ENCODE results near the gene BUD31. TPM values are rescaled to one million over a fixed set of nuclear protein-coding genes. Genes with fewer than 3 reads are reported as not detected.
A peak's percentile ranks its signal among the peaks of the same experiment; 100 is the strongest.

BUD31 gene
- total and polyA plus RNA-seq, 4 donors, result 88.5 to 185 (median 115) TPM

DNA sequence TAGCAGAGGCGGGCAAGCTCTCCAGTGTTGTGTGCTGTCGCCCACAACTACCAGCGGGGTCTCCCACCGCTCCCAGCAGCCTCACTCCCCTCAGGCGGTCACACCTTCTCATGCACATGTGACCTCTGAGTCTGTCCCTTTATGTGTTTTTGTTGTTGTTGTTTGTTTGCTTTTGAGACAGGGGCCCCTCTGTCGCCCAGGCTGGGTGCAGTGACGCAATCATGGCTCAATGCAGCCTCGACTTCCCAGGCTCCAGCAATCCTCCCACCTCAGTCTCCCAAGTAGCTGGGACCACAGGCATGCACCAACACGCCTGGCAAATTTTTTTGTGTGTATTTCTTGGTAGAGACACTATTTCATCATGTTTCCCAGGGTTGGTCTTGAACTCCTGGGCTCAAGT lies 31.4 kb downstream of the BUD31 start:
- ATAC-seq (ENCODE audit: insufficient read depth, low FRiP score) (no peak), DNase-seq (no peak)
- peaks cover 4 to 12% (median 9%) of the 10 kb centered on the region in 5 donors for H3K4me1 ChIP-seq (ENCODE audit: control insufficient read depth in 5 of 5, insufficient read depth in 5 of 5, low read length in 5 of 5)
- WGBS, 2 donors, result 72 to 83% methylated on average over 9 of the region's 9 CpGs
- no peak overlapping the region for H3K27ac ChIP-seq (ENCODE audit: low read depth in 1 of 2, low read length in 1 of 2)
- no peaks in the 10 kb centered on the region for H3K27me3 ChIP-seq (ENCODE audit: control insufficient read depth in 3 of 3, insufficient read depth in 3 of 3, low read length in 2 of 3)
- TF ChIP-seq, protein P1, sequence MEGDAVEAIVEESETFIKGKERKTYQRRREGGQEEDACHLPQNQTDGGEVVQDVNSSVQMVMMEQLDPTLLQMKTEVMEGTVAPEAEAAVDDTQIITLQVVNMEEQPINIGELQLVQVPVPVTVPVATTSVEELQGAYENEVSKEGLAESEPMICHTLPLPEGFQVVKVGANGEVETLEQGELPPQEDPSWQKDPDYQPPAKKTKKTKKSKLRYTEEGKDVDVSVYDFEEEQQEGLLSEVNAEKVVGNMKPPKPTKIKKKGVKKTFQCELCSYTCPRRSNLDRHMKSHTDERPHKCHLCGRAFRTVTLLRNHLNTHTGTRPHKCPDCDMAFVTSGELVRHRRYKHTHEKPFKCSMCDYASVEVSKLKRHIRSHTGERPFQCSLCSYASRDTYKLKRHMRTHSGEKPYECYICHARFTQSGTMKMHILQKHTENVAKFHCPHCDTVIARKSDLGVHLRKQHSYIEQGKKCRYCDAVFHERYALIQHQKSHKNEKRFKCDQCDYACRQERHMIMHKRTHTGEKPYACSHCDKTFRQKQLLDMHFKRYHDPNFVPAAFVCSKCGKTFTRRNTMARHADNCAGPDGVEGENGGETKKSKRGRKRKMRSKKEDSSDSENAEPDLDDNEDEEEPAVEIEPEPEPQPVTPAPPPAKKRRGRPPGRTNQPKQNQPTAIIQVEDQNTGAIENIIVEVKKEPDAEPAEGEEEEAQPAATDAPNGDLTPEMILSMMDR (IDR thresholded peaks at IDR 0.05; ENCODE audit: control extremely low read depth, extremely low read depth), result no peak
- no peak overlapping the region for H3K4me3 ChIP-seq
- peak overlapping the region in 1 of 2 donors; percentile 81 for H3K9ac ChIP-seq (ENCODE audit: insufficient read depth in 1 of 2, low read length in 2 of 2)
- H3K36me3 ChIP-seq (ENCODE audit: control insufficient read depth in 4 of 4, insufficient read depth in 4 of 4, low read length in 4 of 4), result peaks cover 4 to 21% (median 9%) of the 10 kb centered on the region in 4 donors
- no peaks in the 10 kb centered on the region for H3K9me3 ChIP-seq (ENCODE audit: control insufficient read depth in 4 of 4, insufficient read depth in 3 of 4, low read length in 3 of 4)

DNA sequence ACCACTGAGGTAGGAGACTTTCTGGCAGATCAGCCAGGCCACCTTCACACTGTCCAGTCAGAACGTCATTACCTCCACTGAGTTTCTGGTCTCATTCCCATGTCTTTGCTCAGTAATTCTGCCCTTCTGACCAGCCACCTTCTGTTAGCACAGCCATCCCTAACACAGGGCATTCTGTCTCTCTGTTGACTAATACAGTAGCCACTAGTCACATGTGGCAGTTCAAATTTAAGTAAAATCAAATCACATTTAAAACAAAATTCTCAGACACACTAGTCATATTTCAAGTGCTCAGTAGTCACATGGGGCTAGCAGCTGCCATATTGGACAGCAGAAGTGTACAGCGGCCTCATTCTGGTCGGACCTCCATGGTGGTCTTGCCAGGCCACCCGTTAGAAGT lies 37.3 kb downstream of the BUD31 start:
- Histone ChIP-seq H3K27ac (ENCODE audit: low read depth in 1 of 2, low read length in 1 of 2) (no peak overlapping the region), H3K9ac (ENCODE audit: insufficient read depth in 1 of 2, low read length in 2 of 2) (no peak overlapping the region), H3K4me3 (no peak overlapping the region), H3K4me1 (ENCODE audit: control insufficient read depth in 5 of 5, insufficient read depth in 5 of 5, low read length in 5 of 5) (peaks cover 0 to 3% (median 0%) of the 10 kb centered on the region in 5 donors), H3K27me3 (ENCODE audit: control insufficient read depth in 3 of 3, insufficient read depth in 3 of 3, low read length in 2 of 3) (no peaks in the 10 kb centered on the region), H3K36me3 (ENCODE audit: control insufficient read depth in 4 of 4, insufficient read depth in 4 of 4, low read length in 4 of 4) (peaks cover 8 to 51% (median 24%) of the 10 kb centered on the region in 4 donors), H3K9me3 (ENCODE audit: control insufficient read depth in 4 of 4, insufficient read depth in 3 of 4, low read length in 3 of 4) (no peaks in the 10 kb centered on the region)
- 92 to 94% methylated on average over 4 of the region's 4 CpGs for WGBS, 2 donors
- ATAC-seq (ENCODE audit: insufficient read depth, low FRiP score) (no peak), DNase-seq (no peak)
- TF ChIP-seq, protein P1 (IDR thresholded peaks at IDR 0.05; ENCODE audit: control extremely low read depth, extremely low read depth), result no peak

DNA sequence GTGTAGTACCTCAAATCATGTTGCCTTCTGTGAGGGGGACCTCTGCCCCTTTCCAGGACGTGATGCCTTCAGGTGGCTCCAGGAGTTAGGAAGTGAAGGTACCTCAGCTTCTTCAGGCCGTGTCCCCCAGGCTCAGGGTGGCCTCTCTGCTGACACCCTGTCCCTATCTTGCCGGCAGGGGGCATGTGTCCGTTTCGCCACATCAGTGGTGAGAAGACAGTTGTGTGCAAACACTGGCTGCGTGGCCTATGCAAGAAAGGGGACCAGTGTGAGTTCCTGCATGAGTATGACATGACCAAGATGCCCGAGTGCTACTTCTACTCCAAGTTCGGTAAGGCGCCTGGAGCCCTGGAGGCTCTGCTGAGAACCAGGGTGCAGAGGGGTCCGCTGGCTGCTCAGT lies 39.2 kb downstream of the BUD31 start:
- ATAC-seq (ENCODE audit: insufficient read depth, low FRiP score), result no peak

More for the DNA sequence above, 39.2 kb downstream of the BUD31 start:
- 87 to 91% methylated on average over 10 of the region's 10 CpGs for WGBS, 2 donors
- Histone ChIP-seq H3K27me3 (ENCODE audit: control insufficient read depth in 3 of 3, insufficient read depth in 3 of 3, low read length in 2 of 3) (no peaks in the 10 kb centered on the region), H3K9ac (ENCODE audit: insufficient read depth in 1 of 2, low read length in 2 of 2) (no peak overlapping the region), H3K4me1 (ENCODE audit: control insufficient read depth in 5 of 5, insufficient read depth in 5 of 5, low read length in 5 of 5) (no peaks in the 10 kb centered on the region), H3K36me3 (ENCODE audit: control insufficient read depth in 4 of 4, insufficient read depth in 4 of 4, low read length in 4 of 4) (peaks cover 8 to 63% (median 29%) of the 10 kb centered on the region in 4 donors), H3K9me3 (ENCODE audit: control insufficient read depth in 4 of 4, insufficient read depth in 3 of 4, low read length in 3 of 4) (no peaks in the 10 kb centered on the region), H3K4me3 (no peak overlapping the region), H3K27ac (ENCODE audit: low read depth in 1 of 2, low read length in 1 of 2) (no peak overlapping the region)
- DNase-seq, result no peak
- TF ChIP-seq, protein P1 (IDR thresholded peaks at IDR 0.05; ENCODE audit: control extremely low read depth, extremely low read depth), result no peak
